NK-92 (cell line): ENCODE data around the gene PROM1.

Experiments
- DNase-seq: peaks from one replicate; lab custom pipeline; 2025; ENCODE audit not compliant: unreplicated experiment; lab: John Stamatoyannopoulos, UW

The PROM1 gene

DNA sequence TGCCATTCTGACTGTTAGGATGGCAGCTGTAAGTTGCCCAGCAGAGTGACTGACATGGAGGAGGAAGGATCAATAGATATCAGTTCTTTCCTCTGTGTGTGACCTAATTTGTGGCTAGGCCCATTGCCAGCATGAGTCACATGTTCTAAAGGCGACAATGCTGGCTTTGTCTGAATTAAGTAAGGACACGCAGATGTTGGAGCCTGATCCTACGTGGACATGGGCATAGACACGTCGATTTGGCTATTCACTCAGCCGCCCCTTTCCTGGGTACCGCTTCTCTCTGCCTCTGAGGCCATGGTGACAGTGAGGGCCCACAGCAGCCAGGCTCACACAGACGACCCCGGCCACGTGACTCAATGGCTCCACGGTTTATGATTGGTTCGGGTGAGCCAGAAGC is 16.3 kb downstream of the PROM1 start:
- no peak for DNase-seq

DNA sequence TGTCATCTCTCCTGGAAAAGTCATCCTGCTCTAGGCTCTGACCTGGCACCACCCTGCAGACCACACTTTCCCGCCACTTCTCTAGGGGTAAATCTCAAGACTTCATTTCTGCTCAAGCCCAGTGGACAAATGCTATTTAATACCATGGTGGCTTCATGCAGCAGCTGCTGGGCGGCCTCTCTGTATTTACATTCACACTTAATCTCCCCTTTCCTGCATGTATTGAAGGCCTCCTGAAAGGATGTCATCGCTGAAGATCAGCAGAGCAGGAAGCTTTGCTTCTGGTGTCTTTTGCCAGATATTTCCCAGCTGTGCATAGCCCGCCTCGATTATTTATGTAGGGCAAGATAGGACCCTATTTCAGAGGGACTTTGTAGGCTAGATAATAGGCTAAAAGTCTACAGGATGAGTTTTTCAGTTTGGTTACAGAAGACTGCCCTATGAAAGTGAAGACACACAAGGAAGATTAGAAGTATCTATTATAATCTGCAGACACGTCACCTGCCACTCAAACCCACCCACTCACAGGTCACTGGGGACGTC is 17.2 kb downstream of the PROM1 start:
- no peak for DNase-seq

DNA sequence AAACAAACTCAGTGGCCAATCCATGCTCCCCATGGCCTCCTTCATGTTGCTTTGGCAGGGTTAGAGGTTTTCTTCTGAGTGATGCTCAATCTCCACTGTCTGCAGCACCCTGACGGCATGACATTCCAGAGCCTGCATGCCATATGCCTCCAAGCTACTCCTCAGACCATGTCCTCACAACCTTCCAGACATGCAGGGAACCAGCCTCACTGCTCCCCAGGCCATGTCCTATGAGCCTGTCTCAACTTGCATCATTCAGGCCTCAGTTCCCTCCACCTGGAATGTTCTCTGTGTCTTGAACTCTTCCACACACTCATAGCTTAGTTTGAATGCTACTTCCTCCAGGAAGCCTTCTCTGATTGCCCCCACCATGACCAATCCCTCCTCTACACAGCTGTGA is 18.8 kb downstream of the PROM1 start:
- no peak for DNase-seq

DNA sequence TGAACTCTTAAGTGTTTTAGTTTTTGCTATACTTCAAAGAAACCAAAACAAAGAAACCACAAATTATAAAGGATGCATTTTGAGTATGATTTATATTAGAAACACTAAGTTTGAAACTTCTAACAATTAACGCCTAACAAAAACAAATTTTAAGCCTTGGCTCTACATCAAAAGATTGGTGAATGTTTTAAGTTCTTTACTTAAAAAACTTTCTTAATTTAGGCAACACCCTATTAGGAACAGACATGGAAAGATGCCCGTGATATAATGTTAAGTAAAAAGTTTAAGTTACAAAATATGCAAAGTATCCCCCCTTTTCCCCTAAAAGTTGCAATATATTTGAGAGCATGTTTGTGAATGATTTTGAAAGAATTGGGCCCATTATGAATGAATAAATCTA is 21.2 kb downstream of the PROM1 start:
- no peak for DNase-seq

DNA sequence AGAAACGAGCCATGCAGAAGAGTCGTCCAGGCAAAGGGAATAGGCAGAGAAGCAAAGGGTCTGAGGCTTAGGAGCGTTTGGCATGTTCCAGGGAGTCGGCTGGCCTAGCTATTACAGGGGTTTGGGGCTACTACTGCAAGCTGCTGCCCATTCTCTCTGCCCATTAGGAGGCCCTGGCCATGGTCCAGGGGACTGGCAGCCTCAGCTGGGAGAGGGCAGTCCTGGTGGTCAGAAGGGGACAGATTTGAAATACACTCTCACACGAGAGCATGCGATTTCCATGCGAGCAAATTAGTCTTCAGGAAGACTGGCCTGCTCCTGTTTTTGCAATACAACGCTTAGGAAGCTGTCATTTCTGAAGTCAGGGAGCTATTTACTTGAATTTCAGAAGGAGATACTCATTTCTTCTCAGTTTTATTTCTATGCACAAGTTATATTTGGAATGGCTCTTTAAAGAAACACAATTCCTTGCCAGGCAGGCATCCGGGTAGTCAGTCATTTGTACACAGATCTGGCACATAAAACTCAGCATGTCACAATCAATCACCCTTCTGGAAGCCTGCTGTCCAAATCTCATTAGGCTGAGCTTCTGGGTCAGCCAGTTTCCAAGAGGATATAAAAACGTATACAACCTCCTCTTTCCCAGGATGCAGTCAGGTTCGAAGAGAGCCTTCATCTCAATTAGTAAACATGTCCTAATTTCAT is 27.0 kb downstream of the PROM1 start:
- no peak for DNase-seq

DNA sequence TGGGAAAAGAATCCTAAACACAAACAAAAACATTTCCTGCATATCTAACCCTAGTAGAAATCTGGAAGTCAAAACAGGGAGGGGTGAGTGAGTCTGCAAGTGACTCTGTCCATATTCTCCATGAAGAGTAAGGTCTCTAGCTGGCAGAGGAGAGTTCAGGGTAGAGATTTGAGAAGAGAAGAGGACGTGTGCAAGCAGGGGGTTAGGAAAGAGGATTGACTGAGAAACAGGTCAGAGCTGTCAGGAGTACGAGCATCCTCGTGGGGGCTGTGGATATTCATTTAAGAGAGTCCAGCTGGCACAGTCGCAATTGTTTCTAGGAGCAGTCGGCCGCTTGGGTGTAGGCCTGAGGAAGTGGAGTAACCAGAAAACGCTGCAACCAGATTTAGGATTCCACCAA is 27.9 kb downstream of the PROM1 start:
- DNase-seq: no peak

DNA sequence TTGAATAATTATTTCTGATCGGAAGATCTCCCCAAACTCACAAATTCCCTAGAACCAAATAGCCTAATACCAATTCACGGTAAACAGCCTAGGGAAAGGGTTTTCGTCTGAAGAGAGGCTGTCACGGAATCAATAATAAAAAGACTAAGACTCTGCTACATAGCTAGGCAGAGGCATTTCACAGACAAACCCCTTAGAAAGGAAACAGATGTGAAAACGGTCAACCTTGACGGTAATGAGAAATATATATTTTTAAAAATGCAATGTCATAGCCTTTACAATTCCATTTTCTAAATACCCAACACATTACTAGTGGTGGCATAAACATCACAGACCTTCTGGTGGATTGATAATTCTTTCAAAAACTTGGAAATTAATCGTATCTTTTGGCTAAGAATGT is 28.4 kb downstream of the PROM1 start:
- no peak for DNase-seq

DNA sequence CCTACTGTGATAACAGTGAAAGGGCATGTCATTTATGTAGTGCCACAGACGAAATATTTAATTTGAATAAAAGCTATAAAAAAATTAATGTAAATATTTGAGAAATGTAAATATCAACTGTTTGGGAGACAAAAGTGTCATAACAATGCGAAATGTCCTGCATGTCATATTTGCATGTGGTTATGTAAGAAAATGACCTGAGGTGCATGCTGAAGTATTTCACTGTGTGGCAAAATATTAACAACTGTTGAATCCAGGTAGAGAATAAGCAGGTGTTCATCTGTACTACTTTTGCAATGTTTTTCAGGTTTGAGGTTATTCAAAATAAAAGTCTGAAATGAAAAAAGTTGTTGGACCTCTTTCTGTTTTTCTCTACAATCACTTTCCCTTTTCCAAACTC is 30.9 kb downstream of the PROM1 start:
- no peak for DNase-seq

DNA sequence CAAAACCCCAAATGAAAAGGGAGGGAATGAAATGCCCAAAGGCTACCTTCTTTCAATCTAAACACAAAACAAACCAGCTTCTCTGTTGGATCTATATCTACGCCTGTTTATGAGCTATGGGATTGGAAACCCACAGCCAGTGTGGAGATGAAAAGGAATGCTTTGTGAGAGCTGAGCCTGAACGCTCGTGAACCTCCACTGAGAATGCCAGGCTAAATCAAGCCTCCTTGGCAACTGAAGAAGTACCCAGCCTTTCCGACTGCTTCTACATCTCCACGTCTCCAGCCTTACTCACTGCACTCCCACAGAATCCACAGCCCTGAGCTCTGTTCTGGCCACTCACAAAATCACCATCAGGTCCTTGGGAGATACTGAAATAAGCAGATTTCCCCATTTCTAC is 31.8 kb downstream of the PROM1 start:
- DNase-seq: no peak

DNA sequence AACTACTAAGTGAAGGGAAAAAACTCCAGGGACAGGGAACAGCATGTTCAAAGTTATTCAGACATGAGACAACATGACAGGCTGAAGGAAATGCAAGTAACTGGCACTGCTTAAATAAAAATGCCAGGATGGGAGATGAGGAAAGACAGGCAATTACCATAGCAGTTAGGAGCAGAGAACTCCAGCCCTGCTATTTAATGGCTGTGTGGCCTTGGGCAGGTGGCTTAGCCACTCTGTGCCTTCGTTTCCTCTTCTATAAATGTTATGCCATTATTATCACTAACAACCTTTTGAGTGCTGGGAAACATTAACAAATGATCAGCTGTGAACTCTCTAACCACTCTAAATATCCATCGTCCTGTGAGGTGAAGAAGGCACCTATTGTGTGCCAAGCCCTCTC is 32.7 kb downstream of the PROM1 start:
- DNase-seq: no peak

DNA sequence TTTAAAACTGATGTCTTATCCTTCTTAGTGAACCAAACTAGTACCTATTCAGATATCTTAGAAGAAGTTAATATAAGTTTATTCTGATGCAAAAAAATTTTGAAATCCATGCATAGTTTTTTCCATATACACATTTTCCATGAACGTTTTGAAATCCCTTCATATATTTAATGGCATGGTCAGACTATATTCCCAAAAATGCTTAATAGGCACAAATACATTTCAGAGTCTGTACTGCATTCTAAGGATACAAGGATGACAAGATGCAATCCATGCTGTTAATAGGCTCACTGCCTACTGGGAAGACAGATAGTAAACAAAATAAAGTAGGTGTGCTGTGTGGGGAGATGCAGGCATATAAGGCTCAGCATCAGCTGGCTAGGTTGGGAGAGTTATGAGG is 33.2 kb downstream of the PROM1 start:
- no peak for DNase-seq

DNA sequence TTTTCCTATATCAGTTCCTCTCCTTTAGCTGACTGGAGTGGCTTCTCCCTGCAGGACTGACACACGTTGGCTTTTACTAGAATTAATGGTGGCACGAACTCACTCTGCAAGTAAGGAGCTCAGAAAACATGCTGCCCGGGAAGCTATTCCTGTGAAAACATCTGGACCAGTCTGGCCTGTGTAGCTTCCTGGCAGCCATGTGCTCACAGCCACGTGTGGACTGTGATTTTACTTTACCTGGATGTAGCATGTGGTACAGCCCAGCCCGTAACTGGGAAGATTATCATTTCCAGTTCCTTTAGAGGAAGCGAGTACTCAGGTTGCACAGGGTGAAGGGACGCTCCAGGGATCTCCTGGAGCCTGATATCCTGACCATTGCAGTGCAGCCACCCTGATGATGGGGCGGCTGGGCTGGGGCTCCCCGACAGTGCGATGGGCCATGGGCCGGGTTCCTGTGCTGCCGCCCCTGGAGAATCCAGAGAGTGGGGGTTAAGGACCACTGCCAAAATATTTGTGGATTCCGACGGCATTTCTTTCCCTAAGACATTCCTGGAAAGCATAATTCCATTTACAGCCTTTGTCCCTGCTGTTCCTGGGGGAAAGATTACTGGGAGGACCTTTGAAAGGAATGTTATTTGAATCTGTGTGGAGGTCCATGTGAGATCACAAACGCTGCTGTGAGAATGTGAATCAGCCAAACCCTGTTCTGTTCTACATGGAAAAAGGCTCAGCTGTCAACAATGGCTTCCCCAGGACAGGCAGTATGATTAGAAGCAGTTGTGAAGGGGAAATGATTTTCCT is 35.0 kb downstream of the PROM1 start:
- no peak for DNase-seq

DNA sequence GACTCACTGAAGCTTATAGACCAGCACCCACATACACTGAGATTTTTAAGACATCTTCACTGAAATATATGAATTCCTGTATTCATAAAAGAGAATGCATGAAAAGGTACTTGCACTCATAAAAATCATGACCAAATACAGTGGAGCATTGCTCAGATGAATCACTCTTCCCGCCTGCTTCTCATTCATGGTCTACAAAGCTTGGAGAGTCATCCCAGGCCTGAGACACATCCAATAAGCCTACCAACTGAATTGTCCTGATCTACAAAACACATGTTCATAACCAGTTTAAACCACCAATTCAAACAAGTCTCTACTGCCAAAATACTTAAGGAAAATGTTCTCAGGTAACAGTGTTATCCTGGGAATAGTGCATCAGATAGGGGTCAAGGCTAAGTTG is 38.1 kb downstream of the PROM1 start:
- no peak for DNase-seq

DNA sequence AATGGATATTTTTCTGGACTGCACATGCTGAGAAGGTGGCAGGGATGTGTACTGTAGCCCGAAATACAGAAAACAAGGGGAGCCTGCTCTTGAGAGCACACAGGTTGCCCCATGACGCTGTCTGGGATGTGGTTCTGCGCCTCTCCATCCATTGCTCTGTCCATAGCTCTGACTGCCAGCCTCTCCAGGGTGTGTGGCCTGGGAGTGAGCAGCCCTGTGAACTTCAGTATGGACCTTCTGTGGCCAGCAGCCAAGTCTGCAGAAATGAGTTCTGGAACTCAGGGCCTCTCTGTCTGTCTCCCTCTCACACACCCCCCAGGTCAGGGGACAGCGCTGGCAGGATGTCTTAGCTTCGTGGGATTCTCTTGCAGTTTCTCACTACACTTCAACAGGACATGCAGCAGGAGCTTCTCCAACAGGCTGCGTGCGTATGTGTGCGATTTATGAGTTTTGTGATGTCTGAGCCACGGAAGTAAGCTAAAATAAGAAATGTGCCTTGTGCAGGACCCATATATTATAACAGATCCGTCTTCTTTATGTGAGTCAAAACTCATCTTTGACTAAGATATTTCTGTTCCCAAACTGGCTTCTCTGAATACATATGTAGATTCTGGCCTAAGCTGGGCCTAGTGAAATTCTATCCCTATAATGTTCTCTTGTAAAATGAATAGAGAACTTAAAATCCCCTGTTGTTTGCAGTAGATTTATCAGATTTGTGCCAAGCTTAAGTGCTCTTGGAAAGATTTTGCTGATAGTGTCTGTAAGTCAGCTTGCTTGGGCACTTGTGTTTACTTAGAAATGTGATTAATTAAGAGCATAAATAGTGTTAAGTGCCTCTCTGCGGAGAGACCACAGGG is 40.0 kb downstream of the PROM1 start:
- no peak for DNase-seq

DNA sequence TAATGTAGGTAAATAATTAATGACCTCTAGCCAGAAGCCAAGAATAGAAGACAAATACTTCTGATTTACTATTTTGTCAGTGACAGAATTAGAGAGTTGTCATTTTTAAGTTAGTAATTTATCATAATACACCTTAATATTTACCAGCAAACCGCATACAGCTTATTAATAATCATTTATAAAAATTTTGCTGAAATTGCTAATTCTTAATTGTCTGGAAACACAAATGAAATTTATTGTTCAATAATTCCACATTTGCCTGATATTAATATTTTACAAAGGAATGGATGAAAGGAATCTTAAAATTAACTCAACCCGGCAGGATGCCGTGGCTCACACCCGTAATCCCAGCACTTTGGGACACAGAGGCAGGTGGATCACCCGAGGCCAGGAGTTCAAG is 44.7 kb downstream of the PROM1 start:
- no peak for DNase-seq

DNA sequence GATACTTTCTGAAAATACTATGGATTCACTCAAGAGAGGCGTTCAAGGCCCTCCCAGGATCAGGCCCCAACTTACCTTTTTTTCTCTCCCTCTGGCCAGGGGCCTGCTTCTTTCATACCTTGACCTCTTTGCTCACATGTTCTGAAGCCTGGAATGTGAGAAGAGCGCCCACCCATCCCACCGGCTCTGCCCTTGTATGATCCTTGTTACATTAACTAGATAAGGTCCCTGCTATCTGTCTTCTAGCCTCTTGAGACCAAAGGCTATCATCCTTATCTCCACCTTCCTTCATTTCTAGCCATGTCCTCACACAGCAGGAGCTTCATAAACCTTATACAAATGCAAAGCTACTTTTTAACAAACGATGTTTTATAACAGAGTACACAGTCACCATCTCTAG is 45.9 kb downstream of the PROM1 start:
- no peak for DNase-seq

DNA sequence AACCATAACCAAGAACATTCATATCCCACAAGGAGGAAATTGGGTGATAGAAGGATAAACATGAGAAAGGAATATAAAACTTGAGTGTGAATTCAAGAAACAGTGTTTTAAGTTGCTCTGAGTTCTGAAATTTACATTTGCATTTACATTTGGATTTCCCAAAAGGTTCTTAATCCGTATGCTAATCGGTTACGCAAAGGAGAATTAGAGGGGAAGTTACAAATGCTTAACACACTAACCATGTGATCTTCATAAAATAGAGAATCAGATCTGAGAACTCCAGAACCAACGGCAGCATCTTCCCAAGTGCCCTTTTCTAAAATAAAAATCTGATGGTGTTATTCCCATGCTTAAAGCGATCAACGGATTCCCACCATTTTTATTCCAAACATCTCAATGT is 48.0 kb downstream of the PROM1 start:
- no peak for DNase-seq

DNA sequence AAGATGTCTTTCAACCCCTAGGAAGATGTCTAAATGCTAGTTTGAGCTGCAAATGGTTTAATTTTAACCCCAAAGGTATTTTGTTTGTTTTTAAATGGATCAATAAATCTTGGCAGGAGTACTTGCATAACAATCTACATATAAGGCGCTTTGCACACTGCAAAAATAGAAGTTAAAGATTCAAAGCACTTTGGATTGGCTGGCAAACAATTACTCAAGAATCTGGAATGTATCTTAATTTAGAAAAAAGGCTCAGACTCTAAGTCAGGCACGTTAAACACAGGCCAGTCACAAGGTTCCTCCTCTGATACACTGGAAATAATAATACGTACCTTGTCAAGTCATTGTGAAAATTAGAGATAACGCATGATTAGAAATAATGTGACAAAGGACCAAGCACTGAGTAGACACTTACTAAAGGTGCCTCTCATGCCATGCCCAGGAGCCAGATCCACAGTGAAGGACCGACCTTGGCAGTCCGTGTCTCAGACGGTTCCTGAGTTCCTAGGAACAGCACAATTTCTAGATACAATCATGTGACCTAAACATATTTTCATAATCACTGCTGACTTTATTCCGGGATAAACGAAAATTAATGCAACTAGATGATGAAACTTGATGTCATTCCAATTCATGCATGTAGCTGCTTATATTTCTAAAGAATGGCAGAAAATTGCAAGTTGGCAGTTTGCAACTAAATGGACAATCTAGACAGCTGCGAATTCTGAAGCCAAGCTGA is 49.6 kb downstream of the PROM1 start:
- no peak for DNase-seq

DNA sequence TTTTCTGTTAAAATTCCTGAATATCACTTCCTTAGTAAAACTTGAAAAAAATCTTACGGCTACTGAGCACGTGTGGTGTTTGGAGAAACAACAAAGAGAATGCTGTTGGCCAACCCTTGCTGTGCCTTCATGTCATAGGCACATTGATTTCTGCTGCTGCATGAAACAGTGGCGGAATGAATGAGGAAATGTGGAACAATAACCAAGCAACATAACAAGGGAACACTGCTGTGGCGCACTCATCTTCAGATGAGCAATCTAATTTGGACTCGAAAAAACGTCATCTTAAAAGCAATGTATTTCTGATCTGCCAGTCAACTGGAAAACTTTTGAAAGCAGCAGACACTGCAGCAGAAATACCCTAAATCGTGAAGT is 51.4 kb downstream of the PROM1 start:
- DNase-seq: no peak

DNA sequence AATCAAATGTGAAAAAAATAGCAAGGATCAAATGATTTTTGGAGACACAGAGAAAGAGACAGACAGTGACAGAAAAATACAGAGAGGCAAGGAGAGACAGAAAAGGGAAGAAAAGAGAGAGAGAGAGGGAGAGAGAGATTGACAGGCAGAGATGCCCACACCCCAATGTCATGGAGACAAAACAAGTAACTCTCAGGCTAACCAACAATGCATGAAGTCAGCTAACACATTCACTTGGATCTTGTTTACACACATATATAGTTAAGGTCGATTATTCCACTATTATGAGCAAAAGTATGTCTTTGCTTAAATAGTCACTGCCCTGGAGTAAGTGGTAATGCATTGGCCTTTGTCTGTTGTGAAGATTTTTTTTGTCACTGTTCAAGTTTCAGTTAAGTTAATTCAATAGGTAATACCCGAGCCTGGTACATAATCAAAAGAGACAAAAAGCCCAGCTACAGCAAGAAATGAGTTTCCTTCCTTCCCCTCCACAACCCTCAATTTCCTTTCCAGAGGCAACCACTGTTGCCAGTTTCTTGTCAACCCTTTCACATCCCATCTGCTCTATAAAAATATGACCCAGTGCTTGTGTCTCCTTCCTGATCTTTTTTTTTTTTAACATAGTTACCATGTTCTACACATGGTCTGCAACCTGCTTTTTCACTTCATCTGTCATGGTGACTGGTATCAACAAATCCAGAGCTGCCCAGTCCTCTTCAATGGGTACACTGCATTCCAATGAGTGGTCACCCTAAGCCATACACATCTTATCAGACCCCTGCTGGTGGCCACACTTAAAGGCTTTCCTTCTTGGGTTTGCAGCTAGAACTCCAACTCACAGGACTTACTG is 52.1 kb downstream of the PROM1 start:
- no peak for DNase-seq
